Common myeloid progenitor, CD34-positive (primary cell): Measurements from ENCODE around the gene VSX2.
A peak's percentile ranks its signal among the peaks of the same experiment; 100 is the strongest.

ENCODE experiments used
- CTCF ChIA-PET: fragments of 350-600 bp; sonication (Branson Sonifier 250); formaldehyde crosslinking; loops from one replicate; lab custom pipeline; 2021; ENCODE audit warnings: antibody characterized with exemption; lab: Charles Lee
- POLR2A ChIA-PET: fragments of 350-600 bp; sonication (Branson Sonifier 250); formaldehyde crosslinking; loops from one replicate; lab custom pipeline; 2021; ENCODE audit warnings: antibody characterized with exemption; lab: Charles Lee
- DNase-seq, 3 donors: peaks; one replicate each; pipeline versions ENCODE4 v3.0.0 to v3.0.0-alpha.2; 2013
- H3K27ac ChIP-seq, 2 experiments: 1 replicate in 1 of 2; 2 replicates in 1 of 2; pipeline ENCODE4 v1.7.0; 2013; ENCODE audit warnings: inconsistent platforms in 2 of 2, low read length in 2 of 2, mild to moderate bottlenecking in 2 of 2, low read depth in 1 of 2, moderate library complexity in 1 of 2; ENCODE audit not compliant: severe bottlenecking in 2 of 2, insufficient read depth in 1 of 2, poor library complexity in 1 of 2
- H3K27me3 ChIP-seq, 5 experiments: replicated peaks in 2 of 5; 1 replicate in 3 of 5; 2 replicates in 2 of 5; pipeline versions ENCODE4 v1.6.1 to v1.7.0; 2013; ENCODE audit warnings: low read length in 4 of 5, mild to moderate bottlenecking in 2 of 5, moderate library complexity in 2 of 5, inconsistent platforms in 1 of 5; ENCODE audit not compliant: insufficient read depth in 5 of 5, control insufficient read depth in 4 of 5
- H3K36me3 ChIP-seq, 4 experiments: 1 replicate in 2 of 4; 2 replicates in 2 of 4; pipeline versions ENCODE4 v1.6.1 to v1.7.0; 2013; ENCODE audit warnings: low read length in 3 of 4, control low read depth in 1 of 4, mild to moderate bottlenecking in 1 of 4; ENCODE audit not compliant: control insufficient read depth in 4 of 4, insufficient read depth in 4 of 4
- H3K4me1 ChIP-seq, 4 experiments: 1 replicate in 3 of 4; 2 replicates in 1 of 4; pipeline versions ENCODE4 v1.6.1 to v1.7.1; 2013; ENCODE audit warnings: low read length in 3 of 4, mild to moderate bottlenecking in 3 of 4, control low read depth in 1 of 4, inconsistent platforms in 1 of 4, moderate library complexity in 1 of 4; ENCODE audit not compliant: control insufficient read depth in 4 of 4, insufficient read depth in 4 of 4; ENCODE audit errors: control extremely low read depth in 1 of 4
- H3K4me3 ChIP-seq, 7 experiments: 1 replicate in 4 of 7; 2 replicates in 3 of 7; pipeline versions ENCODE4 v1.5.1 to v1.7.0; 2013; ENCODE audit warnings: mild to moderate bottlenecking in 7 of 7, low read length in 6 of 7, moderate library complexity in 6 of 7, inconsistent platforms in 2 of 7, low read depth in 2 of 7, control low read depth in 1 of 7; ENCODE audit not compliant: insufficient read depth in 4 of 7, control insufficient read depth in 1 of 7; ENCODE audit errors: extremely low read depth in 1 of 7
- H3K9me3 ChIP-seq, 5 experiments: 1 replicate in 4 of 5; 2 replicates in 1 of 5; pipeline versions ENCODE4 v1.6.1 to v1.7.1; 2013; ENCODE audit warnings: low read length in 4 of 5, mild to moderate bottlenecking in 2 of 5, inconsistent platforms in 1 of 5, low read depth in 1 of 5, moderate library complexity in 1 of 5; ENCODE audit not compliant: control insufficient read depth in 4 of 5, insufficient read depth in 2 of 5; ENCODE audit errors: control extremely low read depth in 1 of 5
- whole genome bisulfite sequencing: methylation state at CpG from one replicate; pipeline ENCODE4 v1.1.5; 2013; ENCODE audit not compliant: insufficient coverage; 5-methylcytosine and 5-hydroxymethylcytosine counted together

Gene VSX2

GRCh38 chr14:74213907-74214803 lies 25.1 kb upstream of the VSX2 start:
- no peak for DNase-seq
- Histone ChIP-seq H3K9me3 (no peaks in the 10 kb centered on the region), H3K27ac (no peak overlapping the region), H3K36me3 (no peaks in the 10 kb centered on the region), H3K4me1 (peaks cover 0 to 5% (median 1%) of the 10 kb centered on the region in 4 experiments), H3K4me3 (no peak overlapping the region), H3K27me3 (peaks cover 0 to 16% (median 2%) of the 10 kb centered on the region in 5 experiments)
- ChIA-PET CTCF (interaction anchor here (1.0 to 1.4 kb wide), 3 partner anchors 15 to 40 kb away, joined by 3 read pairs; no protein-coding TSS in a partner anchor), POLR2A (no interaction called here)
- WGBS = 93% methylated on average over 19 of the region's 21 CpGs

- CTCF ChIA-PET = interaction anchor here (0.8 to 1.3 kb wide), 7 partner anchors 10 to 78 kb away, joined by 3 to 7 read pairs (median 4); no protein-coding TSS in a partner anchor
Measured at GRCh38 chr14:74216671-74217070, 22.6 kb upstream of the VSX2 start.

GRCh38 chr14:74217672-74218448 lies 21.4 kb upstream of the VSX2 start:
- Histone ChIP-seq H3K27me3 (peaks cover 0 to 22% (median 4%) of the 10 kb centered on the region in 5 experiments), H3K4me3 (peak overlapping the region in 2 of 7 experiments; percentile 16 to 42), H3K9me3 (no peaks in the 10 kb centered on the region), H3K4me1 (peaks cover 0 to 5% (median 1%) of the 10 kb centered on the region in 4 experiments), H3K27ac (no peak overlapping the region), H3K36me3 (no peaks in the 10 kb centered on the region)
- ChIA-PET POLR2A (no interaction called here), CTCF (interaction anchor here (0.6 to 1.9 kb wide), 9 partner anchors 13 to 124 kb away, joined by 3 to 9 read pairs (median 4); no protein-coding TSS in a partner anchor)
- 14% methylated on average over 40 of the region's 40 CpGs for WGBS
- peak; percentile 77 to 83 (median 81) for DNase-seq

More at GRCh38 chr14:74216671-74217070, 22.6 kb upstream of the VSX2 start:
- H3K4me1 ChIP-seq = peaks cover 0 to 5% (median 1%) of the 10 kb centered on the region in 4 experiments
- H3K4me3 ChIP-seq = no peak overlapping the region
- H3K27ac ChIP-seq = no peak overlapping the region
- peaks cover 0 to 22% (median 4%) of the 10 kb centered on the region in 5 experiments for H3K27me3 ChIP-seq
- POLR2A ChIA-PET = no interaction called here
- DNase-seq = no peak
- H3K36me3 ChIP-seq = no peaks in the 10 kb centered on the region
- H3K9me3 ChIP-seq = no peaks in the 10 kb centered on the region
- 95% methylated on average over 11 of the region's 11 CpGs for WGBS

- 81% methylated on average over 4 of the region's 4 CpGs for WGBS
- H3K9me3 ChIP-seq = no peaks in the 10 kb centered on the region
- CTCF ChIA-PET = interaction anchor here (0.6 to 1.9 kb wide), 6 partner anchors 12 to 124 kb away, joined by 3 to 9 read pairs (median 4); no protein-coding TSS in a partner anchor
- no peaks in the 10 kb centered on the region for H3K36me3 ChIP-seq
- POLR2A ChIA-PET = no interaction called here
- H3K4me3 ChIP-seq = no peak overlapping the region
- peaks cover 0 to 5% (median 1%) of the 10 kb centered on the region in 4 experiments for H3K4me1 ChIP-seq
- no peak for DNase-seq
- H3K27me3 ChIP-seq = peaks cover 0 to 22% (median 4%) of the 10 kb centered on the region in 5 experiments
- no peak overlapping the region for H3K27ac ChIP-seq
Measured at GRCh38 chr14:74218462-74218861, 20.8 kb upstream of the VSX2 start.

GRCh38 chr14:74219277-74220205 lies 19.7 kb upstream of the VSX2 start:
- peaks cover 0 to 22% (median 4%) of the 10 kb centered on the region in 5 experiments for H3K27me3 ChIP-seq
- no peaks in the 10 kb centered on the region for H3K9me3 ChIP-seq
- H3K4me3 ChIP-seq = no peak overlapping the region
- H3K4me1 ChIP-seq = peaks cover 0 to 5% (median 1%) of the 10 kb centered on the region in 4 experiments
- H3K27ac ChIP-seq = no peak overlapping the region
- 88% methylated on average over 7 of the region's 13 CpGs for WGBS
- no peak for DNase-seq
- ChIA-PET POLR2A (no interaction called here), CTCF (interaction anchor here (1.9 kb wide), 1 partner anchor 11 kb away, joined by 9 read pairs; no protein-coding TSS in a partner anchor)
- H3K36me3 ChIP-seq = no peaks in the 10 kb centered on the region

GRCh38 chr14:74220991-74221390 lies 18.3 kb upstream of the VSX2 start:
- Histone ChIP-seq H3K27me3 (peaks cover 0 to 22% (median 4%) of the 10 kb centered on the region in 5 experiments), H3K27ac (no peak overlapping the region), H3K36me3 (no peaks in the 10 kb centered on the region), H3K4me3 (no peak overlapping the region), H3K4me1 (peaks cover 0 to 5% (median 1%) of the 10 kb centered on the region in 4 experiments), H3K9me3 (no peaks in the 10 kb centered on the region)
- WGBS = 89% methylated on average over 4 of the region's 6 CpGs
- ChIA-PET CTCF (interaction anchor here (0.7 to 1.1 kb wide), 3 partner anchors 9 to 404 kb away, joined by 3 to 4 read pairs (median 4); no protein-coding TSS in a partner anchor), POLR2A (no interaction called here)
- DNase-seq = no peak
